HepG2 (cell line): ENCODE data around the gene ENO2. TPM values are rescaled to one million over a fixed set of nuclear protein-coding genes. Genes with fewer than 3 reads are reported as not detected.

Source experiments
- EED ChIP-seq: sonication (generic); formaldehyde crosslinking; IDR thresholded peaks from 2 replicates; pipeline ENCODE4 v1.5.0; 2020; ENCODE audit warnings: mild to moderate bottlenecking, missing genetic modification reagents
- ELF3 ChIP-seq: IDR thresholded peaks from 2 replicates; pipeline ENCODE4 v1.6.1; 2016; ENCODE audit warnings: missing genetic modification reagents, missing compliant biosample characterization
- KDM6A ChIP-seq: IDR thresholded peaks from 2 replicates; pipeline ENCODE4 v1.6.1; 2016; ENCODE audit warnings: low read depth
- MBNL3 ChIP-seq: fragments of 250-450 bp; sonication (Bioruptor Pico); conservative IDR thresholded peaks from 2 replicates; pipeline ENCODE4 v1.8.0; 2022; ENCODE audit warnings: mild to moderate bottlenecking, inconsistent platforms
- MED1 ChIP-seq: sonication (generic); formaldehyde crosslinking; IDR thresholded peaks from 2 replicates; pipeline ENCODE4 v1.4.0; 2020; ENCODE audit warnings: missing genetic modification reagents
- MED8 ChIP-seq: sonication (generic); formaldehyde crosslinking; IDR thresholded peaks from 2 replicates; pipeline ENCODE4 v1.8.1; 2023; ENCODE audit warnings: mild to moderate bottlenecking, missing genetic modification reagents; ENCODE audit not compliant: insufficient replicate concordance
- MEIS2 ChIP-seq: sonication (generic); formaldehyde crosslinking; IDR thresholded peaks from 2 replicates; pipeline ENCODE4 v1.9.0; 2021; ENCODE audit warnings: mild to moderate bottlenecking, missing genetic modification reagents
- MTF2 ChIP-seq: sonication (generic); formaldehyde crosslinking; IDR thresholded peaks from 2 replicates; pipeline ENCODE4 v1.5.0; 2020; ENCODE audit warnings: missing genetic modification reagents, borderline replicate concordance
- RFXANK ChIP-seq: IDR thresholded peaks from 2 replicates; pipeline ENCODE4 v1.6.1; 2016
- SAFB2 ChIP-seq: sonication (generic); formaldehyde crosslinking; IDR thresholded peaks from 2 replicates; pipeline ENCODE4 v1.5.1; 2020; ENCODE audit warnings: missing genetic modification reagents, low read depth, mild to moderate bottlenecking, borderline replicate concordance
- SMAD1 ChIP-seq: sonication (generic); formaldehyde crosslinking; IDR thresholded peaks from 2 replicates; pipeline ENCODE4 v1.4.0; 2020; ENCODE audit warnings: missing genetic modification reagents, low read depth, mild to moderate bottlenecking, borderline replicate concordance
- SMAD9 ChIP-seq: sonication (generic); formaldehyde crosslinking; IDR thresholded peaks from 2 replicates; pipeline ENCODE4 v1.5.1; 2020; ENCODE audit warnings: mild to moderate bottlenecking, missing genetic modification reagents
- SMARCE1 ChIP-seq: fragments of 450-650 bp; IDR thresholded peaks from 2 replicates; pipeline ENCODE4 v1.6.1; 2017; ENCODE audit warnings: borderline replicate concordance
- SMC3 ChIP-seq: IDR thresholded peaks from 2 replicates; pipeline ENCODE4 v1.6.1; 2011; ENCODE audit warnings: low read length, improper control_type of control experiment
- TAF1 ChIP-seq: sonication (generic); formaldehyde crosslinking; IDR thresholded peaks from 2 replicates; pipeline ENCODE4 v1.4.0; 2020; ENCODE audit warnings: missing genetic modification reagents
- TMF1 ChIP-seq: sonication (generic); formaldehyde crosslinking; IDR thresholded peaks from 2 replicates; pipeline ENCODE4 v1.8.1; 2022; ENCODE audit warnings: low read depth, missing genetic modification reagents
- ZNF136 ChIP-seq: sonication (generic); formaldehyde crosslinking; IDR thresholded peaks from 2 replicates; pipeline ENCODE4 v1.8.1; 2022; ENCODE audit warnings: low read depth, mild to moderate bottlenecking, moderate library complexity, missing genetic modification reagents
- ZNF205 ChIP-seq: IDR thresholded peaks from 2 replicates; pipeline ENCODE4 v1.6.1; 2018; ENCODE audit warnings: missing biosample characterization, missing genetic modification reagents
- ZNF282 ChIP-seq: fragments of 450-650 bp; IDR thresholded peaks from 2 replicates; pipeline ENCODE4 v1.6.1; 2018; ENCODE audit not compliant: partially characterized antibody
- ZNF430 ChIP-seq: sonication (generic); formaldehyde crosslinking; IDR thresholded peaks from 2 replicates; pipeline ENCODE4 v1.9.0; 2021; ENCODE audit warnings: mild to moderate bottlenecking, missing genetic modification reagents
- ZNF446 ChIP-seq: sonication (generic); formaldehyde crosslinking; IDR thresholded peaks from 2 replicates; pipeline ENCODE4 v1.5.0; 2020; ENCODE audit warnings: mild to moderate bottlenecking, missing genetic modification reagents
- ZNF564 ChIP-seq: sonication (generic); formaldehyde crosslinking; IDR thresholded peaks from 2 replicates; pipeline ENCODE4 v1.8.1; 2023; ENCODE audit warnings: mild to moderate bottlenecking, missing genetic modification reagents
- ZNF773 ChIP-seq: sonication (generic); formaldehyde crosslinking; IDR thresholded peaks from 2 replicates; pipeline ENCODE4 v1.4.0; 2020; ENCODE audit warnings: missing genetic modification reagents, borderline replicate concordance
- ZNF850 ChIP-seq: sonication (generic); formaldehyde crosslinking; conservative IDR thresholded peaks from 2 replicates; pipeline ENCODE4 v1.9.0; 2021; ENCODE audit warnings: mild to moderate bottlenecking, missing genetic modification reagents
- polyA plus RNA-seq, 8 experiments: library from polyadenylated mRNA; depleted of rRNA in 3 of 8; stranded (reverse) in 7 of 8; unstranded in 1 of 8; fragments of >200 nt; fragmentation: Illumina TruSeq in 4 of 8; extraction: Trizol in 4 of 8; gene quantifications; 2 replicates each; pipeline versions ENCODE4 v1.2.1 to v1.2.3, GENCODE V29; 2011 to 2016; ENCODE audit warnings: low read depth in 4 of 8, missing spikeins in 1 of 8, mixed read lengths in 1 of 8; ENCODE audit not compliant: insufficient read depth in 1 of 8
- total RNA-seq, 5 experiments: library from RNA; depleted of rRNA; stranded (reverse); fragments of >200 nt; fragmentation: Illumina TruSeq; extraction: Trizol; gene quantifications; 2 replicates each; pipeline ENCODE4 v1.2.3, GENCODE V29; 2016; ENCODE audit warnings: low read depth in 1 of 5
- TF ChIP-seq, protein P1 (sequence below): sonication (generic); formaldehyde crosslinking; IDR thresholded peaks from 2 replicates; pipeline ENCODE4 v1.4.0; 2020; ENCODE audit warnings: mild to moderate bottlenecking, missing genetic modification reagents
- TF ChIP-seq, protein P2 (sequence below): fragments of 450-650 bp; IDR thresholded peaks from 2 replicates; pipeline ENCODE4 v1.6.1; 2016

Gene ENO2
- total and polyA plus RNA-seq, 2 of the 13 experiments (the other 11 are each of a cell fraction or from before 2014, with no cell fraction given) = 19.3 to 136 TPM

DNA sequence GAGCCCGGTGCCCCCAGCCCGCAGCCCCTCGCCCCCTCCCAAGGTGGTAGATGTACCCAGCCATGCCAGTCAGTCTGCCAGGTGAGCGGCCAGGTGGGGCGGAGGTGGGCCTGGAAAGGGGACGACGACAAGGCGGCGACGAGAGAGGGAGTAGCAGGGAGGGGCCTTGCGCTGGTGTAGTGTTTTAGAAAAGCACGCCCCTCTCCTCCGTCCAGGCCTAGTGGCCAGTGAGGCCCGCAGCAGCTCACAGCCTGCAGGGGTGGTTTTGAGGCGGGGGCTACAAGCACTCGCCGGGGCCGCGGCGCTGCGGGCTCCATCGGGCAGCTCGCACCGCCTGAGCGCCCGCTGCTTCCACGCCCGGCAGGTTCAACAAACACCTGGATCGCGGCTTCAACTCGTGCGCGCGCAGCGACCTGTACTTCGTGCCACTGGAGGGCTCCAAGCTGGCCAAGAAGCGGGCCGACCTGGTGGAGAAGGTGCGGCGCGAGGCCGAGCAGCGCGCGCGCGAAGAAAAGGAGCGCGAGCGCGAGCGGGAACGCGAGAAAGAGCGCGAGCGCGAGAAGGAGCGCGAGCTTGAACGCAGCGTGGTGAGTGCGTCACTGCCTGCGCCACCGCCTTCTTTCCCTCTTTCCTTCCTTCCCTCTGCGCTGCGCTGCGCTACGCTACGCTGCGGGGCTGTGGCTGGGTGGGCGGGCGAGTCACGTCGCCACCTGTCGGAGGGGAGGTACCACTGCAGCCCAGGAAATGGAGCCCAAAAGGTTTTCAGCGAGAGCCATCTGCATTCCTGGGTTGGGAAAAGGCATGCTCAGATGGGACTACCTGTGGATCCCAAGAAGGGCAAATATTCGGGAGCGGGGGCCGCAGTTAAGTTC, 23.3 kb downstream of the ENO2 start (continued):
- TF ChIP-seq ZNF773 (CRISPR knock-in tag) = 0 out of 2 replicates have a peak, but pooled peaks have one; percentile 71
- TF ChIP-seq ZNF205 (CRISPR knock-in tag) = peak; percentile 87
- no peak for TF ChIP-seq MED8 (CRISPR knock-in tag)
- TF ChIP-seq ELF3 = peak; percentile 95
- TF ChIP-seq KDM6A (CRISPR knock-in tag) = no peak
- no peak; the same call in 1 of the 2 replicates for TF ChIP-seq ZNF564
- TF ChIP-seq ZNF136 (CRISPR knock-in tag) = 0 out of 2 replicates have a peak, but pooled peaks have one; percentile 75
- TF ChIP-seq MEIS2 (CRISPR knock-in tag) = peak; percentile 51; the same call in 1 of the 2 replicates
- TF ChIP-seq ZNF850 (CRISPR knock-in tag) = no peak
- no peak for TF ChIP-seq ZNF282
- TF ChIP-seq RFXANK (CRISPR knock-in tag) = peak; percentile 88
- TF ChIP-seq MTF2 (CRISPR knock-in tag) = no peak
- TF ChIP-seq ZNF430 (CRISPR knock-in tag) = peak; percentile 91
- 0 out of 2 replicates have a peak, but pooled peaks have one; percentile 34 for TF ChIP-seq SMAD9 (CRISPR knock-in tag)
- TF ChIP-seq, protein P1, sequence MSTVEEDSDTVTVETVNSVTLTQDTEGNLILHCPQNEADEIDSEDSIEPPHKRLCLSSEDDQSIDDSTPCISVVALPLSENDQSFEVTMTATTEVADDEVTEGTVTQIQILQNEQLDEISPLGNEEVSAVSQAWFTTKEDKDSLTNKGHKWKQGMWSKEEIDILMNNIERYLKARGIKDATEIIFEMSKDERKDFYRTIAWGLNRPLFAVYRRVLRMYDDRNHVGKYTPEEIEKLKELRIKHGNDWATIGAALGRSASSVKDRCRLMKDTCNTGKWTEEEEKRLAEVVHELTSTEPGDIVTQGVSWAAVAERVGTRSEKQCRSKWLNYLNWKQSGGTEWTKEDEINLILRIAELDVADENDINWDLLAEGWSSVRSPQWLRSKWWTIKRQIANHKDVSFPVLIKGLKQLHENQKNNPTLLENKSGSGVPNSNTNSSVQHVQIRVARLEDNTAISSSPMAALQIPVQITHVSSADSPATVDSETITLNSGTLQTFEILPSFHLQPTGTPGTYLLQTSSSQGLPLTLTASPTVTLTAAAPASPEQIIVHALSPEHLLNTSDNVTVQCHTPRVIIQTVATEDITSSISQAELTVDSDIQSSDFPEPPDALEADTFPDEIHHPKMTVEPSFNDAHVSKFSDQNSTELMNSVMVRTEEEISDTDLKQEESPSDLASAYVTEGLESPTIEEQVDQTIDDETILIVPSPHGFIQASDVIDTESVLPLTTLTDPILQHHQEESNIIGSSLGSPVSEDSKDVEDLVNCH (CRISPR knock-in tag) = no peak
- TF ChIP-seq SMAD1 = peak; percentile 88; the same call in 1 of the 2 replicates
- TF ChIP-seq TAF1 (CRISPR knock-in tag) = peak; percentile 86
- TF ChIP-seq, protein P2, sequence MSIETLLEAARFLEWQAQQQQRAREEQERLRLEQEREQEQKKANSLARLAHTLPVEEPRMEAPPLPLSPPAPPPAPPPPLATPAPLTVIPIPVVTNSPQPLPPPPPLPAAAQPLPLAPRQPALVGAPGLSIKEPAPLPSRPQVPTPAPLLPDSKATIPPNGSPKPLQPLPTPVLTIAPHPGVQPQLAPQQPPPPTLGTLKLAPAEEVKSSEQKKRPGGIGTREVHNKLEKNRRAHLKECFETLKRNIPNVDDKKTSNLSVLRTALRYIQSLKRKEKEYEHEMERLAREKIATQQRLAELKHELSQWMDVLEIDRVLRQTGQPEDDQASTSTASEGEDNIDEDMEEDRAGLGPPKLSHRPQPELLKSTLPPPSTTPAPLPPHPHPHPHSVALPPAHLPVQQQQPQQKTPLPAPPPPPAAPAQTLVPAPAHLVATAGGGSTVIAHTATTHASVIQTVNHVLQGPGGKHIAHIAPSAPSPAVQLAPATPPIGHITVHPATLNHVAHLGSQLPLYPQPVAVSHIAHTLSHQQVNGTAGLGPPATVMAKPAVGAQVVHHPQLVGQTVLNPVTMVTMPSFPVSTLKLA = peak; percentile 60
- no peak; the same call in 1 of the 2 replicates for TF ChIP-seq SAFB2 (CRISPR knock-in tag)
- no peak for TF ChIP-seq MBNL3
- peak; percentile 92; the same call in 1 of the 2 replicates for TF ChIP-seq ZNF446
- peak; percentile 89 for TF ChIP-seq TMF1 (CRISPR knock-in tag)
- TF ChIP-seq SMC3 = peak; percentile 24; the same call in 1 of the 2 replicates
- no peak; the same call in 1 of the 2 replicates for TF ChIP-seq EED (CRISPR knock-in tag)
- peak; percentile 81 for TF ChIP-seq MED1 (CRISPR knock-in tag)
- no peak for TF ChIP-seq SMARCE1
